HL-60 (cell line): ENCODE results near the gene LRFN2.

Experiments
- DNase-seq, 2 experiments: peaks; one replicate each; pipeline ENCODE4 v3.0.0-alpha.2; 2010 to 2020; ENCODE audit warnings: low read depth in 1 of 2, low spot score in 1 of 2
- H3K27ac ChIP-seq: fragments of 250-450 bp; sonication (Bioruptor Pico); replicated peaks from 2 replicates; pipeline ENCODE4 v1.5.1; 2020; ENCODE audit warnings: mild to moderate bottlenecking, moderate library complexity
- H3K27me3 ChIP-seq: fragments of 250-450 bp; sonication (Bioruptor Pico); 2 replicates; pipeline ENCODE4 v1.5.1; 2021; ENCODE audit warnings: mild to moderate bottlenecking, moderate library complexity; ENCODE audit not compliant: insufficient read depth, poor library complexity, severe bottlenecking
- H3K4me3 ChIP-seq: replicated peaks from 2 replicates; pipeline ENCODE4 v1.5.1; 2011; ENCODE audit warnings: mild to moderate bottlenecking, control low read depth, low read length; ENCODE audit not compliant: insufficient read depth
- CTCF ChIP-seq: IDR thresholded peaks from one replicate; pipeline ENCODE4 v1.5.1; 2011; ENCODE audit warnings: low read length, control low read depth, inconsistent platforms; ENCODE audit not compliant: insufficient read depth
- GABPA ChIP-seq: IDR thresholded peaks from 2 replicates; pipeline ENCODE4 v1.6.1; 2012; ENCODE audit warnings: low read depth
- POLR2AphosphoS5 ChIP-seq: IDR thresholded peaks from 2 replicates; pipeline ENCODE4 v1.6.1; 2012; ENCODE audit warnings: low read depth
- REST ChIP-seq: IDR thresholded peaks from 2 replicates; pipeline ENCODE4 v1.6.1; 2012; ENCODE audit warnings: low read depth; ENCODE audit not compliant: insufficient replicate concordance
- SPI1 ChIP-seq: IDR thresholded peaks from 2 replicates; pipeline ENCODE4 v1.6.1; 2012; ENCODE audit warnings: low read depth, mild to moderate bottlenecking, borderline replicate concordance
- long read RNA-seq: library from polyadenylated mRNA; unstranded; transcript quantifications from one replicate; pipeline ENCODE4 v2.0.0, GENCODE V29; 2020

LRFN2 gene
- long read RNA-seq, result 0 reads

GRCh38 chr6:40587240-40588069 lies at the start of gene LRFN2:
TSS of gene LRFN2 (minus strand) at chr6:40587364.
- peak within 1 kb of the TSS; percentile 38 for H3K4me3 ChIP-seq
- TF ChIP-seq SPI1, result no peak
- peak; percentile 26 for TF ChIP-seq CTCF
- TF ChIP-seq GABPA, result no peak
- TF ChIP-seq REST, result no peak
- no peak for TF ChIP-seq POLR2AphosphoS5

GRCh38 chr6:40634429-40634828 lies 47.3 kb upstream of the LRFN2 start:
- no peak overlapping the region for H3K4me3 ChIP-seq
- H3K27me3 ChIP-seq, result peaks cover 5% of the 10 kb centered on the region
- no peak for DNase-seq
- no peak for TF ChIP-seq POLR2AphosphoS5
- TF ChIP-seq SPI1, result no peak
- no peak for TF ChIP-seq CTCF
- no peak for TF ChIP-seq GABPA
- no peak for TF ChIP-seq REST
- no peak overlapping the region for H3K27ac ChIP-seq

More at GRCh38 chr6:40587240-40588069, at the start of gene LRFN2:
- DNase-seq, result peak; percentile 30 to 68
- Histone ChIP-seq H3K27me3 (peaks cover 13% of the 10 kb centered on the region), H3K27ac (no peak within 1 kb of the TSS)

- Histone ChIP-seq H3K27me3 (peaks cover 2% of the 10 kb centered on the region), H3K4me3 (no peak overlapping the region), H3K27ac (no peak overlapping the region)
- no peak for DNase-seq
- no peak for TF ChIP-seq REST
- no peak for TF ChIP-seq POLR2AphosphoS5
- TF ChIP-seq GABPA, result no peak
- TF ChIP-seq CTCF, result no peak
- no peak for TF ChIP-seq SPI1
These were observed 44.6 kb upstream of the LRFN2 start for GRCh38 chr6:40631744-40632143.
